Activated naive CD8-positive, alpha-beta T cell treated with anti-CD3 and anti-CD28 coated beads, Interleukin-2, amount 10 ng/mL, durations not matched to agents 7 days and 5 days (primary cell): ENCODE measurements around the gene PCSK5. TPM values are rescaled to one million over a fixed set of nuclear protein-coding genes. Genes with fewer than 3 reads are reported as not detected.
A peak's percentile ranks its signal among the peaks of the same experiment; 100 is the strongest.
"Not testable (repeated sequence)": the region's sequence is repeated elsewhere in the genome, so short reads cannot be mapped to it uniquely, and the experiment has no call there.

Experiments used
- ATAC-seq: fragments of 150-1000 bp; cut with Tn5 transposase; one replicate; pipeline ENCODE4 v1.10.0; 2021; ENCODE audit warnings: low read depth, moderate library complexity
- POLR2A ChIA-PET: fragments of 350-600 bp; sonication (Branson Sonifier 250); formaldehyde crosslinking; loops from one replicate; lab custom pipeline; 2021; ENCODE audit warnings: antibody characterized with exemption; lab: Charles Lee
- DNase-seq: peaks from one replicate; pipeline ENCODE4 v3.0.0; 2021
- H3K27ac Mint-ChIP-seq: one replicate; pipeline ENCODE4 v1.8.0; 2022; ENCODE audit warnings: mild to moderate bottlenecking, mixed read lengths
- H3K27me3 Mint-ChIP-seq: one replicate; pipeline ENCODE4 v1.8.0; 2022; ENCODE audit warnings: mild to moderate bottlenecking, moderate library complexity, mixed read lengths
- H3K36me3 Mint-ChIP-seq: one replicate; pipeline ENCODE4 v1.8.0; 2021; ENCODE audit warnings: mild to moderate bottlenecking, mixed read lengths
- H3K4me1 Mint-ChIP-seq: one replicate; pipeline ENCODE4 v1.8.0; 2021; ENCODE audit warnings: mixed read lengths
- H3K4me3 Mint-ChIP-seq: one replicate; pipeline ENCODE4 v1.8.0; 2022; ENCODE audit warnings: mild to moderate bottlenecking, moderate library complexity, mixed read lengths
- H3K9me3 Mint-ChIP-seq: one replicate; pipeline ENCODE4 v1.8.0; 2021; ENCODE audit warnings: mixed read lengths
- total RNA-seq, 2 experiments: library from RNA; stranded (reverse); gene quantifications; one replicate each; pipeline ENCODE4 v1.2.3, GENCODE V29; 2021

Gene PCSK5
- total RNA-seq, 2 experiments from 2014 or later = 6.0 to 7.1 TPM

DNA sequence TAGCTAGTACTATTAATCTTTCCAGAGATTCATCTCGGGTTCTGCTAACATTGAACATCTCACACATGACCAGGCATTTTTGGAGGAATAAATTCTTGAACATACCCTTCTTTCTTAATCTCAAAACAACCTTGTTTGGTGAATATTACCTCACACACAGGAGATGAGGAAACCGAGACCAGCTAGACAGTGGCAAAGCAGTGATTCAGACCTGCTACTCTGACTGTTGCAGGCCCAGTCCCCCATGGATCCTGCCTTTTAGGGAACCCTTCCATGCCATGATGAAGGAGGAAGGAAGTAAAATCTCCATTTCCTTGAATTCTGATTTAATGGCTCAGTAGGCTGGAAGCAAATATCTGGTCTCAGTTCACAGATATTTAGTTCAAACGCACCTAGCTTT is 2.6 kb downstream of the PCSK5 start:
- no peaks in the 10 kb centered on the region for H3K36me3 Mint-ChIP-seq
- POLR2A ChIA-PET = no interaction called here
- peaks cover 32% of the 10 kb centered on the region for H3K4me1 Mint-ChIP-seq
- H3K27me3 Mint-ChIP-seq = no peaks in the 10 kb centered on the region
- no peak overlapping the region for H3K27ac Mint-ChIP-seq
- peak overlapping the region; percentile 96 for H3K4me3 Mint-ChIP-seq
- ATAC-seq = no peak
- no peaks in the 10 kb centered on the region for H3K9me3 Mint-ChIP-seq
- no peak for DNase-seq

DNA sequence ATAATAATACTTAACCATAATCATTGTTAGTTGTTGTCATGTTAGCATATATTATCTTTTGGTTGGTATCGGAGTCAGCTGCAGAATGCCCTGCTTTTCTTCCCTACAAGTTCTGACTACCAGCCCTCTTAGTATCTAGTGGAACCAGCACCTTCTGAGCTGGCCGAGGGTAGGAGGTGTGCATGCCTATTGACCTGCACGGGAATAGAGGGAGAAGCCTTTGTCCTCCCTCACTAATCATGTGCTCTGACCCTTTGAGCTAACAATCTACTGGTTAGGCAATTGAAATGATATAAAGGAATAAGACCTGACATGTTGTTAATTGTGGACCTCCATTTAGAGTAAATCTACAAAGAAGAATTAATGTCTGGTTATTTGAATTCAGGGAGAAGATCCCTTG is 4.1 kb downstream of the PCSK5 start:
- Mint-ChIP-seq H3K27ac (no peak overlapping the region), H3K4me3 (no peak overlapping the region), H3K9me3 (no peaks in the 10 kb centered on the region), H3K27me3 (no peaks in the 10 kb centered on the region), H3K36me3 (peaks cover 1% of the 10 kb centered on the region), H3K4me1 (peaks cover 31% of the 10 kb centered on the region)
- POLR2A ChIA-PET = no interaction called here
- DNase-seq = no peak
- ATAC-seq = no peak

DNA sequence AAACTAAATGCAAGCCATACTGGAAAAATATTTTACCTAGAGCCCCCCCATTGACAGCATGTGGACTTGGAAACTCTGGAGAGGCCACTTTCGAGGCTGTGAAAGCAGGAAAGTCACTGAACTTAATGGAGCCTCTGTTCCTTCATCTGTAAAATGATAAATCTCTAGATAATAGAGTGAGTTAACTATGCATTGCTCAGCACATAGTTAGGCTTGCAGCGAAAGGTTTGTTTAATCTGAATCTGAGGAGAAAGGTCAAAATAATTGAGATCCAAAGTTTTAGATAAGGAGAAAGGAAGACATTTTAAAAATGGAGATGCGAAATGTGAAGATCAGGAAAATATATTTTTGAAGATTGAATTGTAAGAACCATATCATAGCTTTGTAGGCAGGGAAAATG is 4.6 kb downstream of the PCSK5 start:
- no peak overlapping the region for H3K4me3 Mint-ChIP-seq
- ATAC-seq (no peak), DNase-seq (no peak)
- POLR2A ChIA-PET = no interaction called here
- no peak overlapping the region for H3K27ac Mint-ChIP-seq
- H3K36me3 Mint-ChIP-seq = peaks cover 1% of the 10 kb centered on the region
- peaks cover 27% of the 10 kb centered on the region for H3K4me1 Mint-ChIP-seq
- H3K27me3 Mint-ChIP-seq = no peaks in the 10 kb centered on the region
- no peaks in the 10 kb centered on the region for H3K9me3 Mint-ChIP-seq

DNA sequence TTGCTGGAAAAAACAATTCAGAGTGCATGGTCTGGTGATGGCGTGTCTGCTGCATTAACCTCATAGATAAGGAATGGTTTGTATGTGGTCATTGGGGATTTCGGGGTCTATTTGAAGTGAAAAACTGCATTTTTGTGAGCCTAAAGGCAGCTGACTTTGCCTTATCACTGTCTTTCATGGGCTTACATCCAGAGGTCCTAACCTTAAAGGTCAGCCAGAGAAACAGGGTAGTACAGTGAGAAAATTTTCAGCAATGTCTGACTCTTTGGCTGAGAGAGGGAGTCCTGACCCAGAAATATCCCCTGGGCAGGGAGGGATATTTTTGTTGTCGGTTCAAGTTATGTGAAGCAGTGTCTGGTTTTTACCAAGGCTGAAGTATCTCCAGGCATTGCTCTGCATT is 5.7 kb downstream of the PCSK5 start:
- H3K27ac Mint-ChIP-seq = no peak overlapping the region
- POLR2A ChIA-PET = no interaction called here
- H3K36me3 Mint-ChIP-seq = peaks cover 1% of the 10 kb centered on the region
- H3K4me3 Mint-ChIP-seq = no peak overlapping the region
- H3K4me1 Mint-ChIP-seq = peaks cover 27% of the 10 kb centered on the region
- H3K27me3 Mint-ChIP-seq = no peaks in the 10 kb centered on the region
- DNase-seq = no peak
- no peak for ATAC-seq
- H3K9me3 Mint-ChIP-seq = no peaks in the 10 kb centered on the region

DNA sequence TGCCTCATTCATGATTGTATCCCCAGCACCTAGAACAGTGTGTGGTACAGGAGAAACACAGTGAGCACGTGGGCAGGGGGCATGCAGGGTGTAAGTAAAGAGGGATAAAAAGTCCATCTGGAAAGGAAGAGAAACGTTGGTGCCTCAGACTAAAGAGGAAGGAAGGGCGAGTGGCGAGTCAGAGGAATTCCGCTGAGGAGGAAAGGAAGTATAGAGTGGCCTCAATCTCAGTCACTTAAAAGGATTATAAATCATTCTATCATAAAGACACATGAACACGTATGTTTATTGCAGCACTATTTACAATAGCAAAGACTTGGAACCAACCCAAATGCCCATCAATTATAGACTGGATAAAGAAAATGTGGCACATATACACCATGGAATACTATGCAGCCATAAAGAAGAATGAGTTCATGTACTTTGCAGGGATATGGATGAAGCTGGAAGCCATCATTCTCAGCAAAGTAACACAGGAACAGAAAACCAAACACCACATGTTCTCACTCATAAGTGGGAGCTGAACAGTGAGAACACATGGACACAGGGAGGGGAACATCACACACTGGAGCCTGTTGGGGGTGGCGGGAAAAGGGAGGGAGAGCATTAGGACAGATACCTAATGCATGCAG is 10.5 kb downstream of the PCSK5 start:
- H3K36me3 Mint-ChIP-seq, POLR2A ChIA-PET, H3K9me3 Mint-ChIP-seq, H3K27me3 Mint-ChIP-seq, H3K27ac Mint-ChIP-seq, H3K4me3 Mint-ChIP-seq, DNase-seq, ATAC-seq, H3K4me1 Mint-ChIP-seq: not testable (repeated sequence)

DNA sequence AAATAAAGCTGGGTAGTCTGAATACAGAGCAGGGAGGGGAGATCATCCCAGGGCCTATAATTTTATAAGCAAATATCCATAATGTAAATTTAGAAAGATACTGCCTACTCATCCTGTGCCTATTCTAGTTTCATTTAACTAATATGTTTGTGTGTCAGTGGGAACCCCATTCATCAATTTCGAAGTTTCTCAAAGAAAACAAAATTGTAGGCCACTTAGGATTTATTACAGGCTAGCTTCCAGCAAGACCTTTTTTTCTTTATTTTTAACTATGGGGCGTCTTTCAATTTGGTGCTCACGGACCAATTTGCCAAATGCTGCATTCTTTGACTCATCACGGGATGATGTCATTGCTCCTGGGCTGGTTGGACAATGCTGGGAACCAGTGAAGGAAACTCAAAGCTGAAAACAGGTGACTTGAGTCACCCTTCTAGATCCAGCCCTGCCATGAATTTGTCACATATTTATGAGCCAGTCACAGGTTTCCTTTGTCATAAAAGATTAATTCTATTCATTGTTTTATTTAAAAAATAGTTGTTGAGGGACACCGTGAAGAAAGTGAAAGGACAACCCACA is 13.4 kb downstream of the PCSK5 start:
- Mint-ChIP-seq H3K4me1 (peaks cover 4% of the 10 kb centered on the region), H3K36me3 (peaks cover 8% of the 10 kb centered on the region), H3K4me3 (no peak overlapping the region), H3K9me3 (peaks cover 6% of the 10 kb centered on the region), H3K27ac (no peak overlapping the region), H3K27me3 (no peaks in the 10 kb centered on the region)
- ATAC-seq (no peak), DNase-seq (no peak)
- POLR2A ChIA-PET = interaction anchor here (0.6 kb wide), 1 partner anchor 1807 kb away, joined by 4 read pairs; no protein-coding TSS in a partner anchor

DNA sequence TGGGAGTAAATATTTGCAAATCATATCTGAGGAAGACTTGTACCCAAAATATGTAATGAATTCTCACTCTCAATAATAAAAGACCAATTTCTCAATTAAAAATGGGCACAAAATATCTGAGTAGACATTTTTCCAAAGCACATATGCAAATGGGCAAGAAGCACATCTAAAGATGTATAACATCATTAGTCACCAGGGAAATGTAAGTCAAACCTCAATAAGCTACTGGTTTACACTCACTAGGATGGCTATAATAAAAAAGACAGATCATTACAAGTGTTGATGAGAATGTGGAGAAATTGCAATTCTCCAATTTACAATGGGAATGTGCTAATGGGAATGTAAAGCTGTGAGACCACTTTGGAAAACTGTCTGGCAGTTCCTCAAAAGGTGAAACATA is 13.9 kb downstream of the PCSK5 start:
- Mint-ChIP-seq H3K9me3 (peaks cover 6% of the 10 kb centered on the region), H3K36me3 (peaks cover 8% of the 10 kb centered on the region), H3K4me1 (peaks cover 4% of the 10 kb centered on the region), H3K27me3 (no peaks in the 10 kb centered on the region), H3K4me3 (no peak overlapping the region), H3K27ac (no peak overlapping the region)
- DNase-seq = no peak
- ATAC-seq = no peak
- POLR2A ChIA-PET = no interaction called here

DNA sequence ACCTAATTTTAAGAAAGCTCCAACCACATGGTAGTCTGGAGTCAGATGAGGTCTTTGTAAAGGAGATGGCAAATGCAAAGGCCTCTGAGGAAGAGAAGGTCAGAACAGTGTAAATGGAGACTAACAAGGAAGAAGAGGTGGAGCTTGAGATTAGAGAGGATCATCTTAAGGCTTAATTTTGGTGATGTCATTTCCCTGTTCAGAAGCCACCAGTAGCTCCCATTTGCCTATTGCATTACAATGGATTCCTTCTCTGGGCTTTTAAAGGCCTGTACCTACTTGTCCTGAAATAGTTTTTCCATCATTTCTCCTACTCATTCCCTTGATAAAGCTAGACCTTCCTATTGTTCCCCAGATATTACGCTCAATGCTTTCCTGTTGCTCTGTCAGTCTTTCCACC is 16.1 kb downstream of the PCSK5 start:
- POLR2A ChIA-PET = no interaction called here
- ATAC-seq = no peak
- H3K27me3 Mint-ChIP-seq = no peaks in the 10 kb centered on the region
- peaks cover 6% of the 10 kb centered on the region for H3K9me3 Mint-ChIP-seq
- H3K4me1 Mint-ChIP-seq = peaks cover 5% of the 10 kb centered on the region
- H3K4me3 Mint-ChIP-seq = no peak overlapping the region
- H3K36me3 Mint-ChIP-seq = peaks cover 8% of the 10 kb centered on the region
- no peak overlapping the region for H3K27ac Mint-ChIP-seq
- DNase-seq = no peak

DNA sequence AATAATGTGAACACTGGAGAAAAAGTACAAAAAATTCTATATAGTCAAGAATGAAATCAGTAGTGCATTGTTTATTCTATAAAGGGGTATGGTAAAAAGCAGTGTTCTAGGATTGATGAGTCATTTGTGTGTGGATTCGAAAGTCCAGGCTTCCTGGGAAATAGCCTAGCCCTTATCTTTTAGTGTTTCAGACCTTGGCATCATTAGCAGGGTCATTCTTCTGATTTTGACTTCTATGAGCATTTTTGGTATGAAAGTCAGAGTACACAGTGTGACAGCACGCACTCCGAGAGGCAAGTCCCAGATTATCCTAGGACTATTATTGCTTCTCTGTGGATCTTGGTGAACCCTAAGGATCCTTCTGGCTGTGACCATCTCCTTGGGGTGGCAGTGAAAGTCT is 16.9 kb downstream of the PCSK5 start:
- H3K4me1 Mint-ChIP-seq = peaks cover 6% of the 10 kb centered on the region
- no peak for ATAC-seq
- POLR2A ChIA-PET = no interaction called here
- peaks cover 8% of the 10 kb centered on the region for H3K36me3 Mint-ChIP-seq
- no peak for DNase-seq
- no peaks in the 10 kb centered on the region for H3K27me3 Mint-ChIP-seq
- no peak overlapping the region for H3K4me3 Mint-ChIP-seq
- H3K9me3 Mint-ChIP-seq = peaks cover 6% of the 10 kb centered on the region
- H3K27ac Mint-ChIP-seq = no peak overlapping the region

DNA sequence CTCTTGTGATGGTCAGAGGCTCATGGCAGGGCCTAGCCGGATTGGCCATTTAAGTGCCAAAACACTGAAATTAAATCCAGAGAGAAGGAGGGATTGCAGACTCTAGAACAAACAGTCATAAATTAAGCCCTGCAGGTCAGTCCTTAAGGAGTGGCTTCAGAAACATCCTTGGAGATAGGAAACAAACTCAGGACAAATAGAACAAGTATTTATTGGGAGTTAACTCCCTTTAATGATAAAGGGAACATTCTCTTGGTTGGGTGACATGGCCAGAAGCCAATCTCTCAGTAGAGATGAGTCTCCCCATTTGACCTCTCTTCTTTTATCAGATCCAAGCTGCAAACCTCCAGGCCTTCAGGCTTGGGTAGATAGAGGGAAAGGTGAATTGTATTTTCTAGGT is 17.4 kb downstream of the PCSK5 start:
- no peak overlapping the region for H3K27ac Mint-ChIP-seq
- DNase-seq = no peak
- no peaks in the 10 kb centered on the region for H3K27me3 Mint-ChIP-seq
- no peak overlapping the region for H3K4me3 Mint-ChIP-seq
- H3K4me1 Mint-ChIP-seq = peaks cover 7% of the 10 kb centered on the region
- POLR2A ChIA-PET = no interaction called here
- ATAC-seq = no peak
- H3K36me3 Mint-ChIP-seq = peaks cover 8% of the 10 kb centered on the region
- peaks cover 6% of the 10 kb centered on the region for H3K9me3 Mint-ChIP-seq

DNA sequence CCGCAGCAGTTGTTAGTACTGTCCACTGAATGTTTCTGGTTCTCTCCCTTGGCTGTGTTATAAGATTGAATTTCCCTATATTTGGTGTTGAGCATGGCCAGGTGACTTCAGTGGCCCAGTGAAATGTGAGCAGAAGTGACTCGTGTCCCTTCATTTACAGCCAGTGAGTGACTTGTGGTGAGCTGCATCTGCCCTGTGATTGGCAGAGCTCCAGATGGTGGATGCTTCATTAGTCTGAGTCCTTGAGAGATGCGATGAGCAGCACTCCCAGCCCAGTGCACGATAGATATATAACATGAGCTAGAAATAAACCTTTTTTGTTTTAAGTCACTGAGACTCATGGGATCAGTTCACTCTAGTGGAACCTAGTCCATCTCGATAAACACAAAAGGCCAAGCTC is 19.3 kb downstream of the PCSK5 start:
- ATAC-seq (no peak), DNase-seq (no peak)
- Mint-ChIP-seq H3K27ac (no peak overlapping the region), H3K4me3 (no peak overlapping the region), H3K27me3 (no peaks in the 10 kb centered on the region), H3K4me1 (peaks cover 7% of the 10 kb centered on the region), H3K36me3 (peaks cover 8% of the 10 kb centered on the region), H3K9me3 (peaks cover 6% of the 10 kb centered on the region)
- POLR2A ChIA-PET = no interaction called here

DNA sequence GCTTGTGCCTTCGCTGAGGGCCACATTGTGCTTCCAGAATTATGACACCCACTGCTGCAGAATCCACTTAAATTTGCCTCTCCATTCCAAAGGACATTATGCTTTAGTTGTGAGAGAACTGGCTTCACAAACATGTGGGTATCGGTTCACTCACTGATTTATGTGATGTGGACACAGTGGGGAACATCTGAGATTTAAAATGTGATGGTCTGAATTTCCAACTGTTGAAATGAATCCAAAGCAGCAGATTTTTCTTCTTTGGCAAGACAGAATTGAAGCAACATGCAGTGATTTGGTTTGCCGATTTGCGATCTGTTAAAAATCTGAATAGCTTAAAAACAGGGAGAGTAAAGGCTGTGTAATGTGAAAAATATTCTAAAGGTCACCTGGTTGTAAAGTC is 20.3 kb downstream of the PCSK5 start:
- Mint-ChIP-seq H3K36me3 (peaks cover 6% of the 10 kb centered on the region), H3K9me3 (peaks cover 6% of the 10 kb centered on the region), H3K4me3 (no peak overlapping the region), H3K4me1 (peaks cover 7% of the 10 kb centered on the region), H3K27me3 (no peaks in the 10 kb centered on the region), H3K27ac (no peak overlapping the region)
- no peak for DNase-seq
- ATAC-seq = no peak
- POLR2A ChIA-PET = no interaction called here

DNA sequence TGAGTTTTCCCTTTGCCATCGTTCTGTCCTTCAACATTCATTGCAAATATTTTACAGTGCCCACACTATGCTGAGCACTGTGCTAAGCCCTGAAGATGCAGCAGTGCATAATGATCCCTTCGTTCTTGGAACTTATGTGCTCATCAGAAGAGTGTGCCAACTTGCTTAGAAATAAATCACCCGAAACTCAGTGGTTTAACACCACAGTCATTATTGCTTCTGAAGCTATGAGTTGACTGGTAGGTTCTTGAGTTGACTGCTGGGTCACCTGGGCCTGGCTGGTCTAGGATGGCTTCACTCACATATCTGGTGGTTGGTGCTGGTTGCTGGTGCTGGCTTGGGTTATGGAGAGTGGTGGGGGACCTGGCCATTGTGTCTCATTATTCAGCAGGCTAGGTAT is 20.9 kb downstream of the PCSK5 start:
- Mint-ChIP-seq H3K36me3 (peaks cover 6% of the 10 kb centered on the region), H3K4me1 (peaks cover 6% of the 10 kb centered on the region), H3K4me3 (no peak overlapping the region), H3K27me3 (no peaks in the 10 kb centered on the region), H3K9me3 (peaks cover 6% of the 10 kb centered on the region), H3K27ac (no peak overlapping the region)
- DNase-seq (no peak), ATAC-seq (no peak)
- POLR2A ChIA-PET = no interaction called here

DNA sequence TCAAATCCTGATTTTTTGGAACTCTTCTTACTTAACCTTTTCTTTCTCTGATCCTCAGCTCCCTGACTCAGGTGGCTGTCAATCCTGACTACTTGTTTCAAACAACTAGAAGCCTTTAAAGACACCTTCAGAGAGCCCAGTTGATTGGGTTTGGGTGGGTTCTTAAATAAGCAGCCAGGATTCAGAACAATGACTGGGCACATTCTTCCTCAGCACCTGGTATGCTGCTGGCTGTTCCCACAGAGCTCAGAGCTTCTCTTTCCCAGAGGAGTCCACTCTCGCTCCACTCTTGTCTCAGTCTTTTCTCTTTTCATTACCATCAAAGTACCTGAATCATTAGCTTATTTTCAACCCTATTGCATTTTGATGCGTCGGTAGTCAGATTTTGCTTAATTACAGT is 22.5 kb downstream of the PCSK5 start:
- DNase-seq = no peak
- peaks cover 3% of the 10 kb centered on the region for H3K36me3 Mint-ChIP-seq
- H3K9me3 Mint-ChIP-seq = peaks cover 4% of the 10 kb centered on the region
- H3K4me3 Mint-ChIP-seq = no peak overlapping the region
- POLR2A ChIA-PET = no interaction called here
- H3K27me3 Mint-ChIP-seq = no peaks in the 10 kb centered on the region
- H3K4me1 Mint-ChIP-seq = peaks cover 6% of the 10 kb centered on the region
- no peak for ATAC-seq
- no peak overlapping the region for H3K27ac Mint-ChIP-seq
